KOPT-K1 (cell line): ENCODE measurements around the gene ACTN4.

Experiments
- H3K27ac ChIP-seq: fragments of 200-600 bp; sonication (generic); 2 replicates; pipeline ENCODE4 v1.5.1; 2016; ENCODE audit warnings: antibody characterized with exemption, mild to moderate bottlenecking, low read depth, low read length; ENCODE audit not compliant: poor library complexity, severe bottlenecking
- H3K36me3 ChIP-seq: fragments of 200-600 bp; sonication (generic); 2 replicates; pipeline ENCODE4 v1.5.1; 2017; ENCODE audit warnings: antibody characterized with exemption, mild to moderate bottlenecking, low read length, moderate library complexity; ENCODE audit not compliant: insufficient read depth
- H3K9me3 ChIP-seq: fragments of 200-600 bp; sonication (generic); 2 replicates; pipeline ENCODE4 v1.5.1; 2017; ENCODE audit warnings: antibody characterized with exemption, low read length, mild to moderate bottlenecking; ENCODE audit not compliant: insufficient read depth, poor library complexity, severe bottlenecking

ACTN4 gene

GRCh38 chr19:38663957-38664502 lies 16.6 kb downstream of the ACTN4 start:
- H3K27ac ChIP-seq: no peak overlapping the region
- H3K36me3 ChIP-seq: no peaks in the 10 kb centered on the region
- no peaks in the 10 kb centered on the region for H3K9me3 ChIP-seq

- H3K27ac ChIP-seq: no peak overlapping the region
- H3K36me3 ChIP-seq: no peaks in the 10 kb centered on the region
- no peaks in the 10 kb centered on the region for H3K9me3 ChIP-seq
Observed at GRCh38 chr19:38664503-38665211, 17.2 kb downstream of the ACTN4 start.

GRCh38 chr19:38665219-38665931 lies 17.9 kb downstream of the ACTN4 start:
- Histone ChIP-seq H3K27ac (no peak overlapping the region), H3K9me3 (no peaks in the 10 kb centered on the region), H3K36me3 (no peaks in the 10 kb centered on the region)

- H3K27ac ChIP-seq: no peak overlapping the region
- H3K36me3 ChIP-seq: no peaks in the 10 kb centered on the region
- H3K9me3 ChIP-seq: no peaks in the 10 kb centered on the region
Observed at GRCh38 chr19:38665950-38666662, 18.7 kb downstream of the ACTN4 start.

- no peak overlapping the region for H3K27ac ChIP-seq
- H3K36me3 ChIP-seq: no peaks in the 10 kb centered on the region
- no peaks in the 10 kb centered on the region for H3K9me3 ChIP-seq
Observed at GRCh38 chr19:38666663-38667511, 19.4 kb downstream of the ACTN4 start.

GRCh38 chr19:38667661-38668171 lies 20.3 kb downstream of the ACTN4 start:
- H3K36me3 ChIP-seq: no peaks in the 10 kb centered on the region
- H3K27ac ChIP-seq: no peak overlapping the region
- H3K9me3 ChIP-seq: no peaks in the 10 kb centered on the region

DNA sequence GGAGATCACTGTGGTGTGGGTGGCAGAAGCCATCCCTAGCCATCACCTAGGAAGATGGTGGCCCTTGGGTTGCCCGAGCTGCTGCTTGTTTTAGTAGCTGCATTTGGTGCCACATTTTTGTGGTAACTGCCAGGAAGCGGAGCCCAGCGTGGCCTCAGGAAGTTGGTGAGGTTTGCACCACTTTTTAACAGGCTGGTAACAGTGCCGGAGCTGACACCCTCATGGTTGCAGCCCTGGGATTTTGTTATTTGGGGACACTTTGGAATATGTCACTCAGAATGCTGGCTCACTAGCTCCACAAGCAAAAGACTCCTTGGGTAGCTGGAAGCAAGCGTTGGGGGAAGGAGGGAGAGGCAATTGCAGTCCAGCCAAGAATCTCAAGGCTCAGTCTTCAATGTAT lies 22.1 kb downstream of the ACTN4 start:
- Histone ChIP-seq H3K36me3 (no peaks in the 10 kb centered on the region), H3K9me3 (no peaks in the 10 kb centered on the region), H3K27ac (peak overlapping the region; percentile 1)

GRCh38 chr19:38670921-38671398 lies 23.5 kb downstream of the ACTN4 start:
- Histone ChIP-seq H3K27ac (no peak overlapping the region), H3K36me3 (no peaks in the 10 kb centered on the region), H3K9me3 (no peaks in the 10 kb centered on the region)

GRCh38 chr19:38671654-38672053 lies 24.2 kb downstream of the ACTN4 start:
- no peak overlapping the region for H3K27ac ChIP-seq
- H3K36me3 ChIP-seq: no peaks in the 10 kb centered on the region
- H3K9me3 ChIP-seq: no peaks in the 10 kb centered on the region

- Histone ChIP-seq H3K9me3 (no peaks in the 10 kb centered on the region), H3K36me3 (no peaks in the 10 kb centered on the region), H3K27ac (no peak overlapping the region)
Observed at GRCh38 chr19:38673030-38673429, 25.6 kb downstream of the ACTN4 start.

DNA sequence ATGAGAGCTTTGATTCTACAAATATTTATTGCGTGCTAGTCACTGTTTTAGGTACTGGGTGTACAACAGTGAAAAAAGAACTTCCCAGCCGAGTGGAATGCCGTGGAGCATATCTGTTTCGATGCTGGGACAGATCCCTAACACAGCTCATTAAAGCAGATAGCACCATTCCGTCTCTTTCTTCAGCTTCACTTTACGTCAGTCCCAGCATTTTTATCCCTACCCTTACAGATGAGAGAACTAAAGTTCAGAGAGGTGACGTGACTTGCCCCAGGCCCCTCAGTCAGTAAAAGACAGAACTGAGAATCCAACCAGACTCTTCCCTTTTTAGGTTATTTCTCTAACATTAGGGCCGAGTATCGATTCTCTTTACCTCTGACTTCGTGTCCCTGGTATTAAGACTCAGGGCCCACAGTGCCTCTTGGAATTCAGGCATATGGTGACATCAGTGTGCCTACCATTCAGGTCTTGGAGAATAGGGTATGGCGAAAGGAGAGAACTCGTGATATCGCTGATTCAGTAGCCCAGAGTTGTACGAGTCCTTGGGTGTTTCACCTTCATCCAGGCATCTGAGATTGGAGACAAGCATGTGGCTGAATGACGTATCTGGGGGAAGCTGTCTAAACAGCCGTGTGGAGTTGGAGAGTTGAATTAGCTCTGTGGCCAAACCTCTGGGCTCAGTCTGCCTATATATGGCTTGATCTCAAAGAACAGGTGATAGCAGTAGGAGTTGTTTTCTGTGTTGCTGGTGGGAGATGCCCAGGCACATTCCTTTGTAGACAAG lies 27.1 kb downstream of the ACTN4 start:
- H3K36me3 ChIP-seq: no peaks in the 10 kb centered on the region
- H3K9me3 ChIP-seq: no peaks in the 10 kb centered on the region
- no peak overlapping the region for H3K27ac ChIP-seq

DNA sequence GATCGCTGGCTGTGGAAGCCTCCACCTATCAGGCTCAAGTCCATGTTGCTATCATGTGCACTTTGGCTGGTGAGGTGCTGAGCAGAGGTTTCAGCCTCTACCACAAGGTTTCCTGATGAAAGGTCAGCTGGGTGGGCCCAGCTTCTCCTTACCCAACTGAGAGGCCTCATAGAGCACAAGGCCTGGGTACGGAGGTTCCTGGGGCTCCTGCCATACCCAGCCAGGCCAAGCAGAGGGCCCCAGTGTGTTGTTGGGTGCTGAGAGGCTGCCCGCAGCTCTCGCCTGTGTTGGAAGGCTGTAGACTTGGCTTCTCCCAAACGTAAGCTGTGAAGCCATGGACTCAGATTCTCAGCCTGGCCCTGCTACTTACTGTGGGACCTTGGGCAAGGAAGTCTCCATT lies 28.2 kb downstream of the ACTN4 start:
- Histone ChIP-seq H3K27ac (no peak overlapping the region), H3K9me3 (no peaks in the 10 kb centered on the region), H3K36me3 (no peaks in the 10 kb centered on the region)

DNA sequence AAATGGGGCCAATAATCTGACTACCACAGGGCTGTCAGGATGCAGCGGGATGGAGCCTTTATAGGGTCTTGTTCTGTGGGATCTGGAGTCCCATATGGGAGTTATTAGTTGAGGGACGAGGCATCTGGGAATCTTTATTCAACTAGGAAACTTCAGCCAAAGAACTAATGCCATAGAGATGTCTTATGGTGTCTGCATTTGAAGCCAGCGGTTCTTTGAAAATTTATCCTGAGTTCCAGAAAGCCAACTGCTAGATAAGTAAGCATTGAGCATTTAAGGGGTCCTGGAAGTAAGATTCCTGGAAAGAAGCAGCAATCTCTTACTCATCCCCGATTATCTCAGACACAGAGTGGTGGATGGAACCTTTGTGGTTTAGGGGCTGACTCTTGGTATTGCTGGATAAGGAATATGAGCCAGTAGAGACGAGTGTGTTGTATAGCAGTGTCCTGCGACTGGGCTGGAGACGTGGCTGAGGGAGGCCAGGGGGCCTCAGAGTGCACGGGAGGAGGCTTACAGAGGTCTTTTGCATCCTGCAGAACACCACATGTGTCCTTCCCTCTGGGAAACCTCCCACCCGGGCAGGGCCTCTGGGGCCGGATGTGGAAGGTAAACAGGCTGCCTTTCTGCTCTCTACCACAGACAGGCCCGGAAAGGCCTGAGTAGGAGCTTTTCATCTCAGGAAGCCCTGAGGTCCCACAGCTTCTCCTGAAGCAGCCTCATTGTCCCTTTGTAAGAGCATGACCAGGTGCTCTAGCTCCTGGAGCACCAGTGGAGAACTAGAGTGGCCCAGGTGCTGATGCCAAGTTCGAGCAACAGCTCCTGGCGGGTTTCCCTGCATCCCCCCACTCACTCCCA lies 28.8 kb downstream of the ACTN4 start:
- Histone ChIP-seq H3K36me3 (no peaks in the 10 kb centered on the region), H3K27ac (no peak overlapping the region), H3K9me3 (no peaks in the 10 kb centered on the region)
